Caco-2 (cell line): ENCODE results near the gene ASF1B. TPM values are rescaled to one million over a fixed set of nuclear protein-coding genes. Genes with fewer than 3 reads are reported as not detected.
"Not testable (repeated sequence)": the region's sequence is repeated elsewhere in the genome, so short reads cannot be mapped to it uniquely, and the experiment has no call there.

ENCODE experiments used
- BruUV-seq: library from RNA; stranded (reverse); fragments of 400-500 nt; replicated peaks from 2 replicates; lab custom pipeline; 2021; lab: Mats Ljungman, UMichigan
- CTCF ChIA-PET: fragments of 300-600 bp; sonication (Branson Sonifier 250); formaldehyde crosslinking; loops from one replicate; lab custom pipeline; 2022; ENCODE audit warnings: antibody characterized with exemption; lab: Charles Lee
- POLR2A ChIA-PET: fragments of 300-600 bp; sonication (Branson Sonifier 250); formaldehyde crosslinking; loops from one replicate; lab custom pipeline; 2022; ENCODE audit warnings: antibody characterized with exemption; lab: Charles Lee
- DNase-seq, 2 experiments: peaks; one replicate each; pipeline versions ENCODE4 v3.0.0 to v3.0.0-alpha.2; 2020 to 2022
- H3K27me3 ChIP-seq: replicated peaks from 2 replicates; pipeline ENCODE4 v1.6.0; 2011; ENCODE audit warnings: low read length; ENCODE audit not compliant: control insufficient read depth, insufficient read depth
- H3K36me3 ChIP-seq: 2 replicates; pipeline ENCODE4 v1.5.1; 2011; ENCODE audit warnings: low read length; ENCODE audit not compliant: control insufficient read depth, insufficient read depth
- H3K4me1 ChIP-seq: fragments of 250-450 bp; sonication (Bioruptor Pico); 2 replicates; pipeline ENCODE4 v1.5.1; 2020; ENCODE audit warnings: mild to moderate bottlenecking
- H3K4me3 ChIP-seq: 2 replicates; pipeline ENCODE4 v1.5.1; 2011; ENCODE audit warnings: low read depth, mild to moderate bottlenecking, control low read depth, low read length
- H3K9me3 ChIP-seq: fragments of 250-450 bp; sonication (Bioruptor Pico); 2 replicates; pipeline ENCODE4 v1.5.1; 2020; ENCODE audit warnings: mild to moderate bottlenecking, moderate library complexity
- H3K27ac Mint-ChIP-seq: one replicate; pipeline ENCODE4 v1.8.0; 2022; ENCODE audit warnings: mixed read lengths; ENCODE audit not compliant: unreplicated experiment
- H3K27me3 Mint-ChIP-seq: one replicate; pipeline ENCODE4 v1.8.0; 2022; ENCODE audit warnings: mixed read lengths; ENCODE audit not compliant: insufficient read depth, unreplicated experiment
- H3K36me3 Mint-ChIP-seq: one replicate; pipeline ENCODE4 v1.8.0; 2022; ENCODE audit warnings: mild to moderate bottlenecking, mixed read lengths; ENCODE audit not compliant: insufficient read depth, unreplicated experiment
- H3K4me1 Mint-ChIP-seq: one replicate; pipeline ENCODE4 v1.8.0; 2022; ENCODE audit warnings: low read depth, mixed read lengths; ENCODE audit not compliant: unreplicated experiment
- H3K4me3 Mint-ChIP-seq: one replicate; pipeline ENCODE4 v1.8.0; 2022; ENCODE audit warnings: mild to moderate bottlenecking, moderate library complexity, mixed read lengths; ENCODE audit not compliant: unreplicated experiment
- H3K9me3 Mint-ChIP-seq: one replicate; pipeline ENCODE4 v1.8.0; 2022; ENCODE audit warnings: mixed read lengths; ENCODE audit not compliant: unreplicated experiment
- CTCF ChIP-seq, 2 experiments: fragments of 200-600 bp in 1 of 2; IDR thresholded peaks; 1 replicate in 1 of 2; 2 replicates in 1 of 2; pipeline versions ENCODE4 v1.5.1 to v1.8.0; 2011 to 2022; ENCODE audit warnings: antibody characterized with exemption in 1 of 2, control low read depth in 1 of 2, inconsistent platforms in 1 of 2, low read depth in 1 of 2, low read length in 1 of 2, mild to moderate bottlenecking in 1 of 2, moderate library complexity in 1 of 2; ENCODE audit not compliant: insufficient read depth in 1 of 2, severe bottlenecking in 1 of 2, unreplicated experiment in 1 of 2
- intact Hi-C: fragments of 100-400 bp; cut with micrococcal nuclease; formaldehyde crosslinking; loops from one replicate; pipeline ENCODE4 v1.10.0; 2022; ENCODE audit not compliant: unreplicated experiment
- total RNA-seq: library from RNA; stranded (reverse); gene quantifications from 2 replicates; pipeline ENCODE4 v1.2.3, GENCODE V29; 2022

ASF1B gene
- total RNA-seq, 1 experiment from 2014 or later = 40.2 TPM

- Histone ChIP-seq H3K36me3 (no peaks in the 10 kb centered on the region), H3K9me3 (no peaks in the 10 kb centered on the region), H3K27me3 (no peaks in the 10 kb centered on the region), H3K4me3 (no peak overlapping the region), H3K4me1 (no peaks in the 10 kb centered on the region)
- CTCF ChIA-PET = interaction anchor here (1.8 to 1.9 kb wide), 2 partner anchors 10 to 202 kb away, joined by 9 to 14 read pairs; partner anchors contain the start of gene ASF1B
- H3K4me1 Mint-ChIP-seq = no peaks in the 10 kb centered on the region
- no peak overlapping the region for H3K4me3 Mint-ChIP-seq
- H3K9me3 Mint-ChIP-seq = no peaks in the 10 kb centered on the region
- peaks cover 10% of the 10 kb centered on the region for H3K36me3 Mint-ChIP-seq
- no peak overlapping the region for H3K27ac Mint-ChIP-seq
- POLR2A ChIA-PET = no interaction called here
- no peak for TF ChIP-seq CTCF (IDR thresholded peaks at IDR 0.05; ENCODE audit: insufficient read depth in 1 of 2, low read depth in 1 of 2, low read length in 1 of 2, severe bottlenecking in 1 of 2, unreplicated experiment in 1 of 2)
- intact Hi-C loops = no loop called here
- DNase-seq = no peak
- no TSS peak for BruUV-seq
- no peaks in the 10 kb centered on the region for H3K27me3 Mint-ChIP-seq
Observed at GRCh38 chr19:14146789-14147216, 10.4 kb upstream of the ASF1B start.

GRCh38 chr19:14146169-14146568, 9.8 kb upstream of the ASF1B start:
- DNase-seq, H3K27me3 ChIP-seq, intact Hi-C loops, H3K36me3 Mint-ChIP-seq, H3K4me1 Mint-ChIP-seq, H3K4me3 ChIP-seq, BruUV-seq, H3K9me3 Mint-ChIP-seq, H3K27ac Mint-ChIP-seq, H3K27me3 Mint-ChIP-seq, H3K4me3 Mint-ChIP-seq, H3K4me1 ChIP-seq, H3K36me3 ChIP-seq, H3K9me3 ChIP-seq, POLR2A ChIA-PET: not testable (repeated sequence)
- CTCF ChIA-PET = interaction anchor here (0.5 to 1.6 kb wide), 2 partner anchors 10 to 69 kb away, joined by 4 to 7 read pairs; partner anchors contain the start of gene ASF1B

GRCh38 chr19:14145381-14145780, 9.0 kb upstream of the ASF1B start:
- no TSS peak for BruUV-seq
- no peaks in the 10 kb centered on the region for H3K9me3 ChIP-seq
- Mint-ChIP-seq H3K4me3 (no peak overlapping the region), H3K9me3 (no peaks in the 10 kb centered on the region), H3K4me1 (no peaks in the 10 kb centered on the region), H3K27me3 (no peaks in the 10 kb centered on the region), H3K36me3 (peaks cover 10% of the 10 kb centered on the region), H3K27ac (no peak overlapping the region)
- POLR2A ChIA-PET = no interaction called here
- CTCF ChIA-PET = interaction anchor here (1.6 kb wide), 1 partner anchor 9 kb away, joined by 7 read pairs; the partner anchor contains the start of gene ASF1B
- intact Hi-C loops = no loop called here
- no peaks in the 10 kb centered on the region for H3K27me3 ChIP-seq
- H3K4me1 ChIP-seq = no peaks in the 10 kb centered on the region
- no peaks in the 10 kb centered on the region for H3K36me3 ChIP-seq
- no peak for DNase-seq
- no peak for TF ChIP-seq CTCF (IDR thresholded peaks at IDR 0.05; ENCODE audit: insufficient read depth in 1 of 2, low read depth in 1 of 2, low read length in 1 of 2, severe bottlenecking in 1 of 2, unreplicated experiment in 1 of 2)
- no peak overlapping the region for H3K4me3 ChIP-seq
